Thoracic aorta (tissue), 2 donors: ENCODE data around the gene DLG5. TPM values are rescaled to one million over a fixed set of nuclear protein-coding genes. Genes with fewer than 3 reads are reported as not detected.
A peak's percentile ranks its signal among the peaks of the same experiment; 100 is the strongest.

Source experiments
- ATAC-seq: fragments of 150-250 bp; one replicate; pipeline ENCODE4 v1.8.0; 2017; ENCODE audit warnings: low read depth; ENCODE audit not compliant: insufficient number of reproducible peaks, low FRiP score
- DNase-seq: peaks from one replicate; pipeline ENCODE4 v3.0.0-alpha.2; 2020; ENCODE audit warnings: low spot score
- H3K27ac ChIP-seq, 2 donors: fragments of 200-600 bp; sonication (generic); 1 replicate in 1 of 2; 2 replicates in 1 of 2; pipeline ENCODE4 v1.5.1; 2016; ENCODE audit warnings: mild to moderate bottlenecking in 2 of 2, moderate library complexity in 2 of 2
- H3K27me3 ChIP-seq: fragments of 200-600 bp; sonication (generic); replicated peaks from 2 replicates; pipeline ENCODE4 v1.6.0; 2016; ENCODE audit warnings: mild to moderate bottlenecking; ENCODE audit not compliant: insufficient read depth
- H3K36me3 ChIP-seq: fragments of 200-600 bp; sonication (generic); one replicate; pipeline ENCODE4 v1.5.1; 2016
- H3K4me1 ChIP-seq, 2 donors: fragments of 200-600 bp; sonication (generic); 1 replicate in 1 of 2; 2 replicates in 1 of 2; pipeline versions ENCODE4 v1.5.1 to v1.6.0; 2016; ENCODE audit warnings: low read depth in 2 of 2, mild to moderate bottlenecking in 1 of 2; ENCODE audit not compliant: control insufficient read depth in 1 of 2
- H3K4me3 ChIP-seq: fragments of 200-600 bp; sonication (generic); 2 replicates; pipeline ENCODE4 v1.5.1; 2016; ENCODE audit warnings: mild to moderate bottlenecking
- H3K9me3 ChIP-seq: fragments of 200-600 bp; sonication (generic); 2 replicates; pipeline ENCODE4 v1.5.1; 2016
- CTCF ChIP-seq: fragments of 200-600 bp; sonication (generic); IDR thresholded peaks from one replicate; pipeline ENCODE4 v1.5.1; 2019; ENCODE audit warnings: antibody characterized with exemption
- total RNA-seq, 2 donors: library from RNA; depleted of rRNA; stranded (reverse); fragments of >200 nt; gene quantifications; one replicate each; pipeline versions ENCODE4 v1.1.0 to v1.2.3, GENCODE V29; 2016

Gene DLG5
- total RNA-seq, 2 donors from 2014 or later: 36.4 to 79.6 TPM

GRCh38 chr10:77912576-77912975 is 14.0 kb downstream of the DLG5 start:
- H3K4me3 ChIP-seq: no peak overlapping the region
- H3K4me1 ChIP-seq: peaks cover 5 to 47% of the 10 kb centered on the region in 2 donors
- TF ChIP-seq CTCF: no peak
- ATAC-seq (no peak), DNase-seq (no peak)
- no peaks in the 10 kb centered on the region for H3K36me3 ChIP-seq
- H3K27ac ChIP-seq: no peak overlapping the region
- H3K27me3 ChIP-seq: no peaks in the 10 kb centered on the region
- no peaks in the 10 kb centered on the region for H3K9me3 ChIP-seq

- H3K4me1 ChIP-seq: peaks cover 5 to 56% of the 10 kb centered on the region in 2 donors
Measured at GRCh38 chr10:77911535-77912123, 14.9 kb downstream of the DLG5 start.

GRCh38 chr10:77910524-77911145 is 15.9 kb downstream of the DLG5 start:
- TF ChIP-seq CTCF: no peak
- Histone ChIP-seq H3K9me3 (no peaks in the 10 kb centered on the region), H3K36me3 (no peaks in the 10 kb centered on the region), H3K4me1 (peaks cover 5 to 56% of the 10 kb centered on the region in 2 donors), H3K27ac (no peak overlapping the region), H3K4me3 (no peak overlapping the region), H3K27me3 (no peaks in the 10 kb centered on the region)
- no peak for DNase-seq
- ATAC-seq: no peak

More at GRCh38 chr10:77911535-77912123, 14.9 kb downstream of the DLG5 start:
- Histone ChIP-seq H3K27me3 (no peaks in the 10 kb centered on the region), H3K27ac (no peak overlapping the region), H3K9me3 (no peaks in the 10 kb centered on the region), H3K36me3 (no peaks in the 10 kb centered on the region), H3K4me3 (no peak overlapping the region)
- ATAC-seq (no peak), DNase-seq (no peak)
- no peak for TF ChIP-seq CTCF

GRCh38 chr10:77909749-77910375 is 16.7 kb downstream of the DLG5 start:
- no peak for DNase-seq
- no peak overlapping the region for H3K27ac ChIP-seq
- ATAC-seq: peak; percentile 60
- no peaks in the 10 kb centered on the region for H3K36me3 ChIP-seq
- no peak for TF ChIP-seq CTCF
- no peak overlapping the region for H3K4me3 ChIP-seq
- H3K4me1 ChIP-seq: peaks cover 5 to 56% of the 10 kb centered on the region in 2 donors
- H3K27me3 ChIP-seq: no peaks in the 10 kb centered on the region
- H3K9me3 ChIP-seq: no peaks in the 10 kb centered on the region

- Histone ChIP-seq H3K27me3 (no peaks in the 10 kb centered on the region), H3K4me1 (peaks cover 5 to 56% of the 10 kb centered on the region in 2 donors), H3K27ac (no peak overlapping the region), H3K4me3 (no peak overlapping the region), H3K36me3 (no peaks in the 10 kb centered on the region), H3K9me3 (no peaks in the 10 kb centered on the region)
- TF ChIP-seq CTCF: no peak
- DNase-seq: no peak
- ATAC-seq: no peak
Measured at GRCh38 chr10:77909021-77909748, 17.4 kb downstream of the DLG5 start.
